Activated CD8-positive, alpha-beta T cell treated with anti-CD3 and anti-CD28 coated beads for 36 hours (primary cell): Measurements from ENCODE around the gene ZBBX. TPM values are rescaled to one million over a fixed set of nuclear protein-coding genes. Genes with fewer than 3 reads are reported as not detected.
"Not testable (repeated sequence)": the region's sequence is repeated elsewhere in the genome, so short reads cannot be mapped to it uniquely, and the experiment has no call there.

Experiments
- ATAC-seq: fragments of 200-7000 bp; cut with Tn5 transposase; one replicate; pipeline ENCODE4 v1.10.0; 2021; ENCODE audit warnings: mild to moderate bottlenecking, moderate library complexity
- CTCF ChIA-PET: fragments of 350-600 bp; sonication (Branson Sonifier 250); formaldehyde crosslinking; loops from one replicate; lab custom pipeline; 2021; ENCODE audit warnings: antibody characterized with exemption; lab: Charles Lee
- POLR2A ChIA-PET: fragments of 350-600 bp; sonication (Branson Sonifier 250); formaldehyde crosslinking; loops from one replicate; lab custom pipeline; 2021; ENCODE audit warnings: antibody characterized with exemption; lab: Charles Lee
- DNase-seq: peaks from one replicate; pipeline ENCODE4 v3.0.0-alpha.2; 2020
- H3K27ac Mint-ChIP-seq: one replicate; pipeline ENCODE4 v1.8.0; 2021; ENCODE audit warnings: mild to moderate bottlenecking, mixed read lengths
- H3K27me3 Mint-ChIP-seq: one replicate; pipeline ENCODE4 v1.8.0; 2021; ENCODE audit warnings: mixed read lengths
- H3K36me3 Mint-ChIP-seq: one replicate; pipeline ENCODE4 v1.8.0; 2021; ENCODE audit warnings: low read depth, mixed read lengths
- H3K4me1 Mint-ChIP-seq: one replicate; pipeline ENCODE4 v1.8.0; 2021; ENCODE audit warnings: low read depth, mixed read lengths
- H3K4me3 Mint-ChIP-seq: one replicate; pipeline ENCODE4 v1.8.0; 2021; ENCODE audit warnings: mild to moderate bottlenecking, moderate library complexity, mixed read lengths
- H3K9me3 Mint-ChIP-seq: one replicate; pipeline ENCODE4 v1.8.0; 2021; ENCODE audit warnings: mixed read lengths
- intact Hi-C: fragments of 100-400 bp; cut with micrococcal nuclease; formaldehyde crosslinking; loops from one replicate; pipeline ENCODE4 v1.10.0; 2022
- total RNA-seq, 2 experiments: library from RNA; stranded (reverse); gene quantifications; one replicate each; pipeline ENCODE4 v1.2.3, GENCODE V29; 2021
- TF ChIP-seq, protein P1 (sequence below): fragments of 200-600 bp; IDR thresholded peaks from one replicate; pipeline ENCODE4 v1.8.0; 2022; ENCODE audit warnings: antibody characterized with exemption, mild to moderate bottlenecking

Gene ZBBX, protein sequence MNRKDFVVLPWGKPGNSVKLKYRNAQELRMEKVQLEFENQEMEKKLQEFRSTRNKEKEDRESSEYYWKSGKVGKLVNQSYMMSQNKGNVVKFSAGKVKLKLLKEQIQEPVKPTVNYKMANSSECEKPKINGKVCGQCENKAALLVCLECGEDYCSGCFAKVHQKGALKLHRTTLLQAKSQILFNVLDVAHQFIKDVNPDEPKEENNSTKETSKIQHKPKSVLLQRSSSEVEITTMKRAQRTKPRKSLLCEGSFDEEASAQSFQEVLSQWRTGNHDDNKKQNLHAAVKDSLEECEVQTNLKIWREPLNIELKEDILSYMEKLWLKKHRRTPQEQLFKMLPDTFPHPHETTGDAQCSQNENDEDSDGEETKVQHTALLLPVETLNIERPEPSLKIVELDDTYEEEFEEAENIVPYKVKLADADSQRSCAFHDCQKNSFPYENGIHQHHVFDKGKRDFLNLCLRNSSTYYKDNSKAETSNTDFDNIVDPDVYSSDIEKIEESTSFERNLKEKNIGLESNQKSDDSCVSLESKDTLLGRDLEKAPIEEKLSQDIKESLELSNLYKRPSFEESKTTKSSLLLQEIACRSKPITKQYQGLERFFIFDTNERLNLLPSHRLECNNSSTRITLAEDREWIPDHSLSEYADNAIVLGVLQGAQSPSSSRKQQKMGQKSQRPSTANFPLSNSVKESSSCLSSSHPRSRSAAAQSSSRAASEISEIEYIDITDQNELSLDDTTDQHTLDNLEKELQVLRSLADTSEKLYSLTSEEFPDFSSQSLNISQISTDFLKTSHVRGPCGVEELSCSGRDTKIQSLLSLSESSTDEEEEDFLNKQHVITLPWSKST
- total RNA-seq: not detected

DNA sequence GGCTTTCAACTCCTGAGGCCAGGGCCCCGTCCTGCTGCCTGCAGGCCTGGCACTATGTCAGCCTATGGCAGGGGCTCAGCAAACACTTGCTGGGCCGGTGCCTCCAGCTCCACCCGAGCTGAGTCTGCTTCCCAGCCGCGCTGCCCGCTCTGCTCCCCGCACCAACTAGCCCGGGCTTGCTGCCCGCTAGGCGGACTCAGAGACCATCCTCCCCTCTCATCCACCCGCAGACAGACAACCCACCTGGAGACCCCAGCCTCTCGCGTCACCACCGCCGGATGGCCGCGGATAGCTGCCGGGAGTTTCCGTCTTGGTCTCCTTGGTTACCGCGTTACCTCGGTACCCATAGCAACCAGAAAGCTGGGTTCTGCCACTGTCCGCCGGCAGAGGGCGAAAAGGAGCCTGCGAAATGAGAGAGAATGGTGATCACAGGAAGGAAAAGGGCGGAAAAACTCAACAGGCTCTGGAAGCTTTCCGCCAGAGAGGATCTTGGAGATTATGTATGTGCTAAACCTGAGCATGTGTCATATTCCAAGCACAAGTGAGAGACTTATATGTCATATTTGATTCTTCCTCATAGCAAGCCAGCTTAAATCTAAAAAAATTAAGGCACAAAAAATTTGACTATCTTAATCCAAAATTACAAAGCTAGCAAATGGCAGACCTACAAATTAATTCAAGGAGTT is at the start of gene ZBBX:
Gene ZBBX, minus strand, starts transcription at position 294 of the 686 bp plus-strand sequence. CDS start 7,396 bp downstream, outside the sequence.
- Mint-ChIP-seq H3K9me3 (no peaks in the 10 kb centered on the region), H3K27ac (no peak within 1 kb of the TSS), H3K4me3 (peak within 1 kb of the TSS; percentile 70), H3K36me3 (no peaks in the 10 kb centered on the region), H3K27me3 (peaks cover 21% of the 10 kb centered on the region), H3K4me1 (peaks cover 9% of the 10 kb centered on the region)
- intact Hi-C loops: loop anchor here (5.0 kb wide), 2 partner anchors 302 to 502 kb away; no protein-coding TSS in a partner anchor
- ChIA-PET POLR2A (no interaction called here), CTCF (interaction anchor here (0.6 to 3.9 kb wide), 39 partner anchors 9 to 506 kb away, joined by 3 to 29 read pairs (median 4); partner anchors contain the start of gene PDCD10)
- TF ChIP-seq, protein P1, sequence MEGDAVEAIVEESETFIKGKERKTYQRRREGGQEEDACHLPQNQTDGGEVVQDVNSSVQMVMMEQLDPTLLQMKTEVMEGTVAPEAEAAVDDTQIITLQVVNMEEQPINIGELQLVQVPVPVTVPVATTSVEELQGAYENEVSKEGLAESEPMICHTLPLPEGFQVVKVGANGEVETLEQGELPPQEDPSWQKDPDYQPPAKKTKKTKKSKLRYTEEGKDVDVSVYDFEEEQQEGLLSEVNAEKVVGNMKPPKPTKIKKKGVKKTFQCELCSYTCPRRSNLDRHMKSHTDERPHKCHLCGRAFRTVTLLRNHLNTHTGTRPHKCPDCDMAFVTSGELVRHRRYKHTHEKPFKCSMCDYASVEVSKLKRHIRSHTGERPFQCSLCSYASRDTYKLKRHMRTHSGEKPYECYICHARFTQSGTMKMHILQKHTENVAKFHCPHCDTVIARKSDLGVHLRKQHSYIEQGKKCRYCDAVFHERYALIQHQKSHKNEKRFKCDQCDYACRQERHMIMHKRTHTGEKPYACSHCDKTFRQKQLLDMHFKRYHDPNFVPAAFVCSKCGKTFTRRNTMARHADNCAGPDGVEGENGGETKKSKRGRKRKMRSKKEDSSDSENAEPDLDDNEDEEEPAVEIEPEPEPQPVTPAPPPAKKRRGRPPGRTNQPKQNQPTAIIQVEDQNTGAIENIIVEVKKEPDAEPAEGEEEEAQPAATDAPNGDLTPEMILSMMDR: peak; percentile 85
- ATAC-seq: peak; percentile 96
- peak; percentile 89 for DNase-seq

DNA sequence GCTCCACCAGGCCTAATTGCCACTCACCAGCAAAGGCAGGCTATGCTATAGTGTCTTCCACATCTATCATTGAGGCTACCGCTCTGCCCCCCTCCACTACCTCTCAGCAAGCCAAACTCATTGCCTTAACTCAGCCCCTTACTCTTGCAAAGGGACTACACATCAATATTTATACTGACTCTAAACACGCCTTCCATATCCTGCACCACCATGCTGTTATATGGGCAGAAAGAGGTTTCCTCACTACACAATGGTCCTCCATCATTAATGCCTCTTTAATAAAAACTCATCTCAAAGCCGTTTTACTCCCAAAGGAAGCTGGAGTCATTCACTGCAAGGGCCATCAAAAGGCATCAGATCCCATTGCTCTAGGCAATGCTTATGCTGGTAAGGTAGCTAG is 46.9 kb upstream of the ZBBX start:
- DNase-seq, CTCF ChIA-PET, ATAC-seq, H3K9me3 Mint-ChIP-seq, H3K36me3 Mint-ChIP-seq, H3K27me3 Mint-ChIP-seq, H3K4me3 Mint-ChIP-seq, POLR2A ChIA-PET, H3K27ac Mint-ChIP-seq, H3K4me1 Mint-ChIP-seq, intact Hi-C loops: not testable (repeated sequence)

DNA sequence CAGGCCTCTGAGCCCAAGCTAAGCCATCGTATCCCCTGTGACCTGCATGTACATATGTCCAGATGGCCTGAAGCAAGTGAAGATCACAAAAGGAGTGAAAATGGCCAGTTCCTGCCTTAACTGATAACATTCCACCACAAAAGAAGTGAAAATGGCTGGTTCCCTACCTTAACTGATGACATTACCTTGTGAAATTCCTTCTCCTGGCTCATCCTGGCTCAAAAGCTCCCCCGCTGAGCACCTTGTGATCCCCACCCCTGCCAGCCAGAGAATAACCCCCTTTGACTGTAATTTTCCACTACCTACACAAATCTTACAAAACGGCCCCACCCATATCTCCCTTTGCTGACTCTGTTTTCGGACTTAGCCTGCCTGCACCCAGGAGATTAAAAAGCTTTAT is 42.3 kb upstream of the ZBBX start:
- H3K9me3 Mint-ChIP-seq, DNase-seq, H3K4me1 Mint-ChIP-seq, H3K27ac Mint-ChIP-seq, CTCF ChIA-PET, H3K4me3 Mint-ChIP-seq, intact Hi-C loops, H3K27me3 Mint-ChIP-seq, H3K36me3 Mint-ChIP-seq, POLR2A ChIA-PET, ATAC-seq: not testable (repeated sequence)

DNA sequence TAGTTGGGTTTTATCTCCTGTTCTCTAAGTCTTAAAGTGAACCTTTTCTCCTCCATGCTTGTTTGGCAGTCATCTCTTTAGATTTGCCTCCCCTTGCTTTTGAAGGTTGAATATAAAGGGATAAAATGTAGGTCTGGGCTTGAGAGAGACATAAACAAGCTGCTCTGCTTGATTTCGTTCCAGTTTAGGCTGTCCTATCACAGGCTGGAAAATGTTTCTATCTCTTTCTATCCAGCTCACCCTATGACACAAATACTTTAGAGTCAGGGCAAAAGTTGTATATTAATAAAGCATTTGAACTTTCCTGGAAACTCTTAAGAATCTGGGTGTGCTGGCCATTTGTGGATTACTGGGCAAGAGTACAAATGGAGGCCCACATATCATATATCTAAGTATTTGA is 29.5 kb upstream of the ZBBX start:
- Mint-ChIP-seq H3K9me3 (no peaks in the 10 kb centered on the region), H3K27me3 (no peaks in the 10 kb centered on the region), H3K27ac (no peak overlapping the region), H3K36me3 (no peaks in the 10 kb centered on the region), H3K4me3 (no peak overlapping the region), H3K4me1 (no peaks in the 10 kb centered on the region)
- DNase-seq (no peak), ATAC-seq (no peak)
- TF ChIP-seq, protein P1: no peak
- intact Hi-C loops: no loop called here
- ChIA-PET CTCF (interaction anchor here (0.6 kb wide), 1 partner anchor 638 kb away, joined by 4 read pairs; no protein-coding TSS in a partner anchor), POLR2A (no interaction called here)

DNA sequence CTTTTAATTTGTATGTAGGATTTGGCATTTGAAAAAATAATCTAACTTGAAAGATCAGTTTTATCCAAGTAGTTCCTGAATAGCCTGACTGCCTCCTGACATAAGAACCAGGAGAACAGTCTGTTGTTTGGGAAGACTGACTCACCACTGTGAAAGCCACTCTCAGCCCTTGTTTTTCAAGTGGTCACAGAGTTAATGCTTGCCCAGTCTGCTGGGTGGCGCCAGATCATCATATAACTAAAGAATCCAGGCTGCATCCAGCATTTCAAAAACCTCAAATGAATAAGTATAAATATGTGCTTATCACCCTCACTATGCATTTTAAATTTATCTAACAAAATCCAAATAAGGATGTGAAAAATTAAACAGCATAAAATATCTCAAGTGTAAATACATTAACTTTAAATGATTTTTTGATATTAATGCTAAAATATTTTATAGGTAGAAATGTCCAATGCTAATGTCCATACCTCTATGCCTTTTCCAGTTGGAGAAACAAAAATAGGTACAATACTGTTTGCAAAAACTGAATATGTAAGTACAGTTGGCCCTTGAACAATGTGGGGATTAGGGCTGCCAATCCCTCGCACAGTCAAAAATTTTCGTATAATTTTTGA is 26.9 kb upstream of the ZBBX start:
- Mint-ChIP-seq H3K4me1 (no peaks in the 10 kb centered on the region), H3K9me3 (no peaks in the 10 kb centered on the region), H3K36me3 (no peaks in the 10 kb centered on the region), H3K27ac (no peak overlapping the region), H3K4me3 (no peak overlapping the region), H3K27me3 (no peaks in the 10 kb centered on the region)
- TF ChIP-seq, protein P1: peak; percentile 27
- DNase-seq: peak; percentile 18
- peak; percentile 37 for ATAC-seq
- POLR2A ChIA-PET: no interaction called here
- intact Hi-C loops: no loop called here
- CTCF ChIA-PET: no interaction called here
